ENCODE measurements around the gene KLHL26.
A peak's percentile ranks its signal among the peaks of the same experiment; 100 is the strongest.

Gene KLHL26

GRCh38 chr19:18636969-18637629 lies at the start of gene KLHL26:
Gene KLHL26, plus strand, starts transcription at chr19:18637028. Its CDS starts 27 bp downstream, at chr19:18637055.
- H3K79me2 ChIP-seq (ENCODE audit: insufficient read depth, low read length): peaks cover 49% of the 10 kb centered on the region
- peaks cover 3% of the 10 kb centered on the region; the same call in 1 of the 2 replicates for H3K36me3 ChIP-seq (ENCODE audit: insufficient read depth, low read length)
- H3K27me3 ChIP-seq (ENCODE audit: insufficient read depth, low read length, poor library complexity): no peaks in the 10 kb centered on the region
- TF ChIP-seq CTCF (IDR thresholded peaks at IDR 0.05; ENCODE audit: borderline replicate concordance, extremely low read depth, low read length, poor library complexity, severe bottlenecking) (no peak), EZH2 (IDR thresholded peaks at IDR 0.05; ENCODE audit: borderline replicate concordance, low read depth, low read length, severe bottlenecking) (no peak)
- peak within 1 kb of the TSS; percentile 93 for H3K9ac ChIP-seq (ENCODE audit: low read depth, low read length)
- peak within 1 kb of the TSS; percentile 87 to 95 for H3K4me3 ChIP-seq (ENCODE audit: low read depth in 1 of 2, low read length in 2 of 2)
- peak within 1 kb of the TSS; percentile 89 for H2AFZ ChIP-seq (ENCODE audit: low read depth, low read length)
- ATAC-seq (ENCODE audit: insufficient read depth, low read depth) (no peak), DNase-seq (peak; percentile 13)
- peaks cover 16% of the 10 kb centered on the region; the same call in 1 of the 2 replicates for H4K20me1 ChIP-seq (ENCODE audit: insufficient read depth, low read length)
- H3K27ac ChIP-seq (ENCODE audit: low read length): peak within 1 kb of the TSS; percentile 74
- peaks cover 28% of the 10 kb centered on the region for H3K4me1 ChIP-seq (ENCODE audit: insufficient read depth, low read length)
- no peaks in the 10 kb centered on the region for H3K9me3 ChIP-seq (ENCODE audit: insufficient read depth, low read length, severe bottlenecking)
- H3K4me2 ChIP-seq (ENCODE audit: insufficient read depth, low read length): peak within 1 kb of the TSS; percentile 97

- Histone ChIP-seq H3K79me2 (ENCODE audit: insufficient read depth, low read length) (peaks cover 14% of the 10 kb centered on the region), H3K9me3 (ENCODE audit: insufficient read depth, low read length, severe bottlenecking) (no peaks in the 10 kb centered on the region), H3K27ac (ENCODE audit: low read length) (peak overlapping the region; percentile 85), H3K9ac (ENCODE audit: low read depth, low read length) (peak overlapping the region; percentile 75), H4K20me1 (ENCODE audit: insufficient read depth, low read length) (peaks cover 7% of the 10 kb centered on the region), H3K36me3 (ENCODE audit: insufficient read depth, low read length) (peaks cover 8% of the 10 kb centered on the region), H3K27me3 (ENCODE audit: insufficient read depth, low read length, poor library complexity) (no peaks in the 10 kb centered on the region), H3K4me2 (ENCODE audit: insufficient read depth, low read length) (peak overlapping the region; percentile 81), H2AFZ (ENCODE audit: low read depth, low read length) (peak overlapping the region; percentile 82), H3K4me1 (ENCODE audit: insufficient read depth, low read length) (peaks cover 37% of the 10 kb centered on the region), H3K4me3 (ENCODE audit: low read depth in 1 of 2, low read length in 2 of 2) (peak overlapping the region in 1 of 2 experiments; percentile 71; a peak in 2 of 4 replicates)
- no peak for TF ChIP-seq CTCF (IDR thresholded peaks at IDR 0.05; ENCODE audit: borderline replicate concordance, extremely low read depth, low read length, poor library complexity, severe bottlenecking)
- DNase-seq (peak; percentile 28), ATAC-seq (ENCODE audit: insufficient read depth, low read depth) (no peak)
These were observed 49.3 kb upstream of the KLHL26 start for GRCh38 chr19:18587561-18587960.

GRCh38 chr19:18587962-18588610 lies 48.7 kb upstream of the KLHL26 start:
- DNase-seq: no peak
- peak overlapping the region; percentile 82 for H2AFZ ChIP-seq (ENCODE audit: low read depth, low read length)
- H4K20me1 ChIP-seq (ENCODE audit: insufficient read depth, low read length): peaks cover 7% of the 10 kb centered on the region
- peak overlapping the region; percentile 85 for H3K27ac ChIP-seq (ENCODE audit: low read length)
- H3K79me2 ChIP-seq (ENCODE audit: insufficient read depth, low read length): peaks cover 14% of the 10 kb centered on the region
- ATAC-seq (ENCODE audit: insufficient read depth, low read depth): no peak
- H3K27me3 ChIP-seq (ENCODE audit: insufficient read depth, low read length, poor library complexity): no peaks in the 10 kb centered on the region
- peak overlapping the region; percentile 81 for H3K4me2 ChIP-seq (ENCODE audit: insufficient read depth, low read length)
- H3K4me1 ChIP-seq (ENCODE audit: insufficient read depth, low read length): peaks cover 41% of the 10 kb centered on the region
- peaks cover 8% of the 10 kb centered on the region for H3K36me3 ChIP-seq (ENCODE audit: insufficient read depth, low read length)
- TF ChIP-seq EZH2 (IDR thresholded peaks at IDR 0.05; ENCODE audit: borderline replicate concordance, low read depth, low read length, severe bottlenecking) (no peak), CTCF (IDR thresholded peaks at IDR 0.05; ENCODE audit: borderline replicate concordance, extremely low read depth, low read length, poor library complexity, severe bottlenecking) (no peak)
- peak overlapping the region; percentile 33 to 71; a peak in 3 of 4 replicates for H3K4me3 ChIP-seq (ENCODE audit: low read depth in 1 of 2, low read length in 2 of 2)
- H3K9me3 ChIP-seq (ENCODE audit: insufficient read depth, low read length, severe bottlenecking): no peaks in the 10 kb centered on the region
- peak overlapping the region; percentile 75 for H3K9ac ChIP-seq (ENCODE audit: low read depth, low read length)

Data from DND-41 (cell line).